Endothelial cell of umbilical vein (primary cell): ENCODE measurements around the gene PRMT9.

ENCODE experiments used
- EZH2 ChIP-seq: IDR thresholded peaks from 2 replicates; pipeline ENCODE4 v1.6.1; 2012; ENCODE audit warnings: borderline replicate concordance, low read depth, mild to moderate bottlenecking, moderate library complexity, low read length, inconsistent platforms; ENCODE audit not compliant: severe bottlenecking
- JUN ChIP-seq: IDR thresholded peaks from 2 replicates; pipeline ENCODE4 v1.6.1; 2011; ENCODE audit warnings: borderline replicate concordance, low read depth; ENCODE audit not compliant: insufficient read length, insufficient read depth
- MYC ChIP-seq: IDR thresholded peaks from one replicate; pipeline ENCODE4 v1.6.1; 2011; ENCODE audit warnings: mild to moderate bottlenecking, low read depth, low read length
- POLR2A ChIP-seq: IDR thresholded peaks from 2 replicates; pipeline ENCODE4 v1.6.1; 2012; ENCODE audit warnings: low read depth, mild to moderate bottlenecking, control low read depth, low read length
- POLR2AphosphoS5 ChIP-seq: IDR thresholded peaks from 2 replicates; pipeline ENCODE4 v1.6.1; 2012; ENCODE audit warnings: low read depth, mild to moderate bottlenecking, control low read depth, low read length, moderate library complexity; ENCODE audit not compliant: insufficient read depth
- TF ChIP-seq, protein P1 (sequence below), 2 donors: IDR thresholded peaks; 1 replicate in 1 of 2; 2 replicates in 1 of 2; pipeline ENCODE4 v1.5.1; 2011; ENCODE audit warnings: low read length in 2 of 2, mild to moderate bottlenecking in 2 of 2, moderate library complexity in 2 of 2, control low read depth in 1 of 2, inconsistent platforms in 1 of 2, low read depth in 1 of 2; ENCODE audit not compliant: insufficient read depth in 1 of 2; ENCODE audit errors: extremely low read depth in 1 of 2

DNA sequence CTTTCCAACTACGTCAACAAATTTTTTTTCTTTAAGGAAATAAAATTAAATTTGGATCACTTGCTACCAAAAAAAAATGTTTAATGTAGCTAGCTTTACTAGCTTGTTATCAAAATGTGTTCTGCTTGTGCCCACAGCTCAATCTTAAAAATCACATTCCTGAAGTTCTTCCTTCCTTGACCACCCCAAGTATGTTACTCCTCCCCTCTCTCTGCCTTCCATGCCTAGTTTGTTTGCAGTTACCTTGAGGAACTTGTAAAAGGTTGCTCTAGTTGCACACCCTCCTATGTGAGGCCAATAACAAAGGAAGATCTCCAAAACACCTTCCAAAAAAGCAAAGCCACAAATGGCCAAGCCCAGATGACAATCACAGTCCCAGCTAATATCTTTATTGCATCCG lies 86.4 kb downstream of the PRMT9 start:
- TF ChIP-seq POLR2AphosphoS5 (no peak), POLR2A (no peak), EZH2 (no peak), JUN (no peak), MYC (no peak)
- TF ChIP-seq, protein P1, sequence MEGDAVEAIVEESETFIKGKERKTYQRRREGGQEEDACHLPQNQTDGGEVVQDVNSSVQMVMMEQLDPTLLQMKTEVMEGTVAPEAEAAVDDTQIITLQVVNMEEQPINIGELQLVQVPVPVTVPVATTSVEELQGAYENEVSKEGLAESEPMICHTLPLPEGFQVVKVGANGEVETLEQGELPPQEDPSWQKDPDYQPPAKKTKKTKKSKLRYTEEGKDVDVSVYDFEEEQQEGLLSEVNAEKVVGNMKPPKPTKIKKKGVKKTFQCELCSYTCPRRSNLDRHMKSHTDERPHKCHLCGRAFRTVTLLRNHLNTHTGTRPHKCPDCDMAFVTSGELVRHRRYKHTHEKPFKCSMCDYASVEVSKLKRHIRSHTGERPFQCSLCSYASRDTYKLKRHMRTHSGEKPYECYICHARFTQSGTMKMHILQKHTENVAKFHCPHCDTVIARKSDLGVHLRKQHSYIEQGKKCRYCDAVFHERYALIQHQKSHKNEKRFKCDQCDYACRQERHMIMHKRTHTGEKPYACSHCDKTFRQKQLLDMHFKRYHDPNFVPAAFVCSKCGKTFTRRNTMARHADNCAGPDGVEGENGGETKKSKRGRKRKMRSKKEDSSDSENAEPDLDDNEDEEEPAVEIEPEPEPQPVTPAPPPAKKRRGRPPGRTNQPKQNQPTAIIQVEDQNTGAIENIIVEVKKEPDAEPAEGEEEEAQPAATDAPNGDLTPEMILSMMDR (IDR thresholded peaks at IDR 0.05; ENCODE audit: extremely low read depth in 1 of 2, insufficient read depth in 1 of 2, low read depth in 1 of 2, low read length in 2 of 2): no peak
